Left lung (tissue), 10 donors: ENCODE data around the gene ANKLE2. TPM values are rescaled to one million over a fixed set of nuclear protein-coding genes. Genes with fewer than 3 reads are reported as not detected.
"Not testable (repeated sequence)": the region's sequence is repeated elsewhere in the genome, so short reads cannot be mapped to it uniquely, and the experiment has no call there.

ENCODE experiments used
- ATAC-seq: fragments of 200-7000 bp; cut with Tn5 transposase; one replicate; pipeline ENCODE4 v1.9.1; 2020; ENCODE audit warnings: moderate library complexity
- DNase-seq, 4 donors: peaks; one replicate each; pipeline ENCODE4 v3.0.0-alpha.2; 2013 to 2020
- H3K27ac ChIP-seq, 2 donors: fragments of 200-600 bp; sonication (generic) in 1 of 2; one replicate each; pipeline versions ENCODE4 v1.5.0 to v1.8.0; 2020 to 2021
- H3K27me3 ChIP-seq, 2 donors: fragments of 200-600 bp; sonication (generic) in 1 of 2; one replicate each; pipeline versions ENCODE4 v1.5.0 to v1.8.0; 2020 to 2021
- H3K36me3 ChIP-seq, 2 donors: fragments of 200-600 bp; sonication (generic) in 1 of 2; one replicate each; pipeline versions ENCODE4 v1.5.0 to v1.8.0; 2020 to 2021
- H3K4me1 ChIP-seq, 2 donors: fragments of 200-600 bp; one replicate each; pipeline ENCODE4 v1.8.0; 2021
- H3K4me3 ChIP-seq, 2 donors: fragments of 200-600 bp; sonication (generic) in 1 of 2; one replicate each; pipeline versions ENCODE4 v1.5.0 to v1.8.0; 2020 to 2021; ENCODE audit warnings: mild to moderate bottlenecking in 1 of 2
- H3K9me3 ChIP-seq, 2 donors: fragments of 200-600 bp; sonication (generic) in 1 of 2; one replicate each; pipeline versions ENCODE4 v1.5.0 to v1.8.0; 2020 to 2021
- CTCF ChIP-seq, 2 donors: fragments of 200-600 bp; sonication (generic) in 1 of 2; IDR thresholded peaks; one replicate each; pipeline versions ENCODE4 v1.5.0 to v1.8.0; 2021; ENCODE audit warnings: antibody characterized with exemption in 2 of 2
- intact Hi-C, 2 donors: fragments of 100-400 bp; cut with DNase I; formaldehyde crosslinking; loops; one replicate each; pipeline versions ENCODE4 v1.11.2 to v1.14.2; 2022
- polyA plus RNA-seq, 6 donors: library from polyadenylated mRNA; unstranded; fragments of 120-200 nt; gene quantifications; one replicate each; pipeline ENCODE4 v1.2.1, GENCODE V29; 2013; ENCODE audit not compliant: insufficient read length in 6 of 6
- total RNA-seq, 2 donors: library from RNA; stranded (reverse); fragmentation: NEBNext Ultra II Directional; extraction: Animal tissue kit (Norgen Biotek cat#: 25700); gene quantifications; one replicate each; pipeline ENCODE4 v1.2.1, GENCODE V29; 2021
- donor health status: DM: no; HTN: yes; CAD: no.
- donor health status: DM: no; HTN: no; CAD: no.

The ANKLE2 gene
- total and polyA plus RNA-seq, 8 donors, result 59.3 to 84.9 (median 78.1) TPM

- Histone ChIP-seq H3K27ac (no peak overlapping the region), H3K27me3 (no peaks in the 10 kb centered on the region), H3K36me3 (peaks cover 0 to 100% of the 10 kb centered on the region in 2 donors), H3K4me1 (no peaks in the 10 kb centered on the region), H3K9me3 (no peaks in the 10 kb centered on the region), H3K4me3 (no peak overlapping the region)
- ATAC-seq, result no peak
- no peak for DNase-seq
- intact Hi-C loops, result no loop called here
- no peak for TF ChIP-seq CTCF (IDR thresholded peaks at IDR 0.05)
Observed at GRCh38 chr12:132781938-132782337, 20.3 kb upstream of the ANKLE2 start.

- no peak for TF ChIP-seq CTCF (IDR thresholded peaks at IDR 0.05)
- Histone ChIP-seq H3K4me3 (no peak overlapping the region), H3K36me3 (peaks cover 0 to 100% of the 10 kb centered on the region in 2 donors), H3K27ac (no peak overlapping the region), H3K4me1 (no peaks in the 10 kb centered on the region), H3K9me3 (no peaks in the 10 kb centered on the region), H3K27me3 (no peaks in the 10 kb centered on the region)
- ATAC-seq (no peak), DNase-seq (peak in 1 of 4 donors; percentile 45)
- intact Hi-C loops, result no loop called here
Observed at GRCh38 chr12:132779781-132780353, 18.2 kb upstream of the ANKLE2 start.

GRCh38 chr12:132777614-132778013, 16.0 kb upstream of the ANKLE2 start:
- H3K4me3 ChIP-seq, result no peak overlapping the region
- H3K4me1 ChIP-seq, result no peaks in the 10 kb centered on the region
- peaks cover 0 to 100% of the 10 kb centered on the region in 2 donors for H3K36me3 ChIP-seq
- no peaks in the 10 kb centered on the region for H3K9me3 ChIP-seq
- no peaks in the 10 kb centered on the region for H3K27me3 ChIP-seq
- TF ChIP-seq CTCF (IDR thresholded peaks at IDR 0.05), result no peak
- intact Hi-C loops, result no loop called here
- H3K27ac ChIP-seq, result no peak overlapping the region
- ATAC-seq (no peak), DNase-seq (peak in 1 of 4 donors; percentile 52)

GRCh38 chr12:132776816-132777568, 15.4 kb upstream of the ANKLE2 start:
- intact Hi-C loops, result no loop called here
- Histone ChIP-seq H3K9me3 (no peaks in the 10 kb centered on the region), H3K4me3 (no peak overlapping the region), H3K27me3 (no peaks in the 10 kb centered on the region), H3K4me1 (no peaks in the 10 kb centered on the region), H3K27ac (no peak overlapping the region), H3K36me3 (peaks cover 0 to 100% of the 10 kb centered on the region in 2 donors)
- no peak for TF ChIP-seq CTCF (IDR thresholded peaks at IDR 0.05)
- ATAC-seq (no peak), DNase-seq (peak in 3 of 4 donors; percentile 35 to 73 (median 55))

GRCh38 chr12:132776230-132776625, 14.6 kb upstream of the ANKLE2 start:
- ATAC-seq, H3K9me3 ChIP-seq, DNase-seq, H3K4me1 ChIP-seq, H3K27ac ChIP-seq, intact Hi-C loops, H3K27me3 ChIP-seq, H3K4me3 ChIP-seq: not testable (repeated sequence)
- peaks cover 0 to 100% of the 10 kb centered on the region in 2 donors for H3K36me3 ChIP-seq
